HG02840 (cell line): ENCODE data around the gene LCNL1.

Experiments
- ATAC-seq: cut with Tn5 transposase; IDR thresholded peaks from one replicate; pipeline ENCODE4 v1.9.1; 2021; ENCODE audit warnings: mild to moderate bottlenecking, moderate library complexity, moderate number of reproducible peaks; ENCODE audit not compliant: unreplicated experiment, low FRiP score

LCNL1 gene

GRCh38 chr9:136973618-136974617, 8.9 kb upstream of the LCNL1 start:
- ATAC-seq, result no peak

DNA sequence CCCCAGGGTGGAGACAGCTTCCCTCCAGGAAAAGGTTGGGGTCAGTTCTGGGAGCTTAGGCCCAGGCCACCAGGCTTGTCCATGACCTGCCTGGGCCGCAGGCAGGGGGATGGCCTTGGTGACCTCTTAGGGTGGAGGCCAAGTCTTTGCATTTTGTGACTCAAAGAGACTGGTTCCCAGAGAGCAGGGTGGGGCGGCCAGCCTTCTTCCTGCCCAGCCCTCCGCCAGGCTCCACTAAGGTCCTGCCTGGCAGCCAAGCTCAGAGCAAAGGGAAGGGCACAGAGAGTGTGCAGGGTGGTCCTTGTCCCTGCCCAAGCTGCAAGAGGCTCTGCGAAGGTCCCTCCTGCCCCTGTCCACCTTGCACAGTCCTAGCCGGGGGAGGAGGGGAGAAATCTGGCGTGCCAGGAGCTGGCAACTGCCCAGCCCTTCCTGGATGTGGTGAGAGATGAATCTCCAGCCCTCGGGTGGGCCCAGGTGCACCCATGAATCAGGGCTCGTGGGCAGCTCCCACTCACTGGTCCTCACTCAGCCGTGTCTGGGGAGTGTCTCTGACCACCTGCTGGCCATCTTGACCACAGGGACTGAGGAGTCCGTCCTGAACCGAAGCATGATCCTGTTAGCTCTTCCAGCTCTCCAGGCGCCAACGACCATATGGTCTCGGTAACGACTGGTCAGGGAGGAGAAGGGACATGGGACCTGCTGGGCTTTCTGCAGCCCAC, 7.8 kb upstream of the LCNL1 start:
- ATAC-seq, result no peak

GRCh38 chr9:136975644-136976043, 7.1 kb upstream of the LCNL1 start:
- ATAC-seq, result no peak

GRCh38 chr9:136977223-136977622, 5.6 kb upstream of the LCNL1 start, which contains the start of gene PTGDS:
PTGDS (plus strand) TSS chr9:136977504; CDS start chr9:136977579, 75 bp downstream.
- ATAC-seq, result no peak

DNA sequence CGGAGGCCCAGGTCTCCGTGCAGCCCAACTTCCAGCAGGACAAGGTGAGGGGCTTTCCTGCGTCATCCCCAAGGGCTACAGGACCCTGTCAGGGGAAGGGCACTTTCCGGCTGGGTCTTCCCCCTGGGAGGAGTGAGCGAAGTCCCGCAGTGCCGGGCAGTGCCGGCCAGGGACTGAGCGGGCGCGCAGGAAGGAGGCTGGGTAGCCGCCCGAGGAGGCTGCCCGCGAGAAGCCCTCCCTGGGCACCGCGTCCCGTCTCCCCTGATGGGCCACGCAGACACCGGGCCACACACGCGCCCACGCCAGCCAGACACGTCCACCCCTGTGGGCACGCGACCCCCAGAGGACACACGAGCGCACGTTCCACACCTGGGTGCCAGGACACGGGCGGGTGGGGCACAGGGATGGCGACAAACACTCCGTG, 5.1 kb upstream of the LCNL1 start:
- ATAC-seq, result no peak

DNA sequence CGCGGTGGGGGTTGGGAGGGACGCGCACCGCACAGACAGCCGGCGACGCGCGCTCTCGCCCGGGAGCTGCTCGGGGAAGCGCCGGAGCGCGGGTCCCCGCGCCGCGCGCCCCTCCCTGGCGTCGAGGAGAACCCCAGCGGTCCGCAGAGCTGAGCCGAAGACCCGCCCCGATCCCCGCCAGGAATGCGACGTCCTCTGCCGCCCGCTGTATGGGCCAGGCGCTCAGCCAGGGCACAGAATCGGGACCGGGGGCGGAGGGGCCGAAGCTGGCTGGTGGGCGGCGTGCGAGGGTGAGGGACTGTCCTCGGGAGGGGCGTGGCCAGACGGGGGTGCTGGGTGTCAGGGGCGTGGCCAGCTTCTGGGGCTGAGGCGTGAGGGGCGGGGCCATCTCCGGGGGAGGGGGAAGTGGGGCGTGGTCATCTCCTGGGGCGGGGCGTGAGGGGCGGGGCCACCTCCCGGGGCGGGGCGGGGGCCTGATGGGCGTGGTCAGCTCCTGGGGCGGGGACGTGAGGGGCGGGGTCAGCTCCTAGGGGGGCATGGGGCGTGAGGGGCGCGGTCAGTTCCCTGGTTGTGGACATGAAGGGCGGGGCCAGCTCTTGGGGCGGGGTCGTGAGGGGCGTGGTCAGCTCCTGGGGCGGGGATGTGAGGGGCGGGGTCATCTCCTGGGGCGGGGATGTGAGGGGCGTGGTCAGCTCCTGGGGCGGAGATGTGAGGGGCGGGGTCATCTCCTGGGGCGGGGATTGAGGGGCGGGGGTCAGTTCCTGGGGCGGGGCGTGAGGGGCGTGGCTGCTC, 4.5 kb upstream of the LCNL1 start:
- ATAC-seq, result no peak

DNA sequence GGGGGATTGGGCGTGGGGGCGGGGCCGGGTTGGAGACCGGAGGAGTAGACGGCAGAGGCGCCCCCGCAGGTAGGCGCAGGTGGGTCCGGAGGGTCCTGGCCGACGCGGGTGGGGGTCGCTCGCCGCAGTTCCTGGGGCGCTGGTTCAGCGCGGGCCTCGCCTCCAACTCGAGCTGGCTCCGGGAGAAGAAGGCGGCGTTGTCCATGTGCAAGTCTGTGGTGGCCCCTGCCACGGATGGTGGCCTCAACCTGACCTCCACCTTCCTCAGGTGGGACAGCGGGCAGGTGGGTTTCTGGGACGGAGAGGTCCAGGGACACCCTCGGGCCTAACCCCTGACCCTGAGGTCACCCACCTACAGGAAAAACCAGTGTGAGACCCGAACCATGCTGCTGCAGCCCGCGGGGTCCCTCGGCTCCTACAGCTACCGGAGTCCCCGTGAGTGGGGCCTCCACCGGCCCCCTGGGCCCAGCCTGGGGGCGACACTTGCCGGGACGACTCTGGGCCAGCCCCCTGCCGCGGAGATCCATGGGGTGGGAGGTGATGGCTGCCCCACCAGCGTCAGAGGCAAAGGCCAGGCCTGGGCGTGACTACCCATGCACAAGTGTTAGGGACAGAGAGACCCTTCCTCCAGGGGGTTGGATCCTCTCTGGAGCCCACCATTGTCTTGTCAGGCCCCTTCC, 3.8 kb upstream of the LCNL1 start:
- no peak for ATAC-seq

GRCh38 chr9:136979769-136980587, 2.8 kb upstream of the LCNL1 start:
- no peak for ATAC-seq

- no peak for ATAC-seq
Measured at GRCh38 chr9:136980669-136981478, 1.9 kb upstream of the LCNL1 start.

DNA sequence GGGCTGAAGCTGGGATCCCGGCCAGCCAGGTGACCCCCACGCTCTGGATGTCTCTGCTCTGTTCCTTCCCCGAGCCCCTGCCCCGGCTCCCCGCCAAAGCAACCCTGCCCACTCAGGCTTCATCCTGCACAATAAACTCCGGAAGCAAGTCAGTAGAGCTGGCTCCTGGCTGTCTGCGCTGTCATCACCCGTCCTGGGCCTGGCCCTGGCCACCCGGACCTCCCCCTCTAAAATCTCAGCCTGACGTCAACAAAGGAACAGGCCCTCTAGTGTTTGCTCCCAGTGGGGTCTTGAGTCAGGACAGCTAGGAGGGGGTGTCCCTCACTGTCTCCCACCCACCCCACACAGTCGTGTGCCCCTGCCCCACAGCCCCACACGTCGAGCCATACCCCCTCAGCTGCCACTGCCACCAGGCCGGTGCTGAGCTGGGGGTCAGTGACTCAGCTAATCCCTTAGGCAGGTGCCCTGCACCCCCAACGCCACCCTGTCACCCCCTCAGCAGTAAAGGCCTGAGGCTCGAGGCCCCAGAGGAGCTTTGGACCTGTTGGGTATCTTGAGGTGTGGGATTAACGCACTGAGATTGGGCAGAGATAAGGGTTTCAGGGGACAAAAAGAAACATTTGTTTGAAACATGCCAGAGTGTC, 1.1 kb upstream of the LCNL1 start:
- no peak for ATAC-seq

DNA sequence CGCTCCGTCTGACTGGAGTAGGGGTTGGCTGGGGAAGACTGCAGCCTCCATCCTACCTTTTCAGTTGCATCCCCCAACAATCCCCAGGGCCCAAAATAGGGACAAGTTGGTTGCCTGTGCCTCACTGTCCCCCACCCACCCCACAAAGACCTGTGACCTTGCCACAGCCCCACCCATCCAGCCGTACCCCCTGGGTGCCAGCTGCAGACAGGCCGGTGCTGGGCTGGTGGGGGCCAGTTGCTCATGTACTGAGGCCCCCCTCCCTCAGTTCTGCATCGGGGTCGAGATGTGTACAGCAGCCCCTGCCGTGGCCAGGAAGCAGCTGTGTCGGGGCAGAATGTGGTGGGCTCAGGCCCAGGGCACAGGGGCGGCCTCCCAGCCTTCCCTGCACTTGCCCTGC, 374 bp downstream of the LCNL1 start:
- no peak for ATAC-seq

DNA sequence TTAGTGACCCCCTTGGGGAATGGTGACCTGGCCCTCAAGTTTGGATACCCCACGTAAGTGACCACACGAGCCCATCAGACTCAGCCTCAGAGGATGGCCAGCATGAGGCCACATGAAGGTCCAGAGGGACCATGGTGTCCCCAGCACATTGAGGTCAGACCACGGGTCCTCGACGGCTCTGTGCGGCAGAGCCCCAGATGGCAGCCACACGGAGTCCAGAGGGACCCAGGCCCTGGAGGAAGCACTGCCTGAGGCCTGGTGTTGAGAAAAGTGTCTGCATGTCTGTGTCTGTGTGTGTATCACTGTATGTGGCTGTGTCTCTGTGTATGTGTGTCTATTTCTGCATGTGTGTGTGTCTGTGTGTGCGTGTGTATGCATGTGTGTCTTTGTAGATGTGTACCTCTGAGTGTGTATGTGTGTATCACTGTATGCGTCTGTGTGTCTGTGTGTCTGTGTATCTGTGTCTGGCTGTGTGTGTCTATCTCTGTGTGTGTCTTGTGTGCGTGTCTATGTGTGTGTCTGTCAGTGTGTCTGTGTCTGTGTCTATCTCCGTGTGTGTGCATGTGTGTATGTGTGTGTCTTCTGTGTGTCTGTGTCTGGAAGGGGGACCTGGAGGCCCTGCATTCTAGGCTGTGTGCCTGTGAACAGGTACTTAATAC, 992 bp downstream of the LCNL1 start:
- ATAC-seq, result no peak

- ATAC-seq, result no peak
Measured at GRCh38 chr9:136984464-136985026, 1.8 kb downstream of the LCNL1 start.

GRCh38 chr9:136985027-136985602, 2.3 kb downstream of the LCNL1 start:
- no peak for ATAC-seq

DNA sequence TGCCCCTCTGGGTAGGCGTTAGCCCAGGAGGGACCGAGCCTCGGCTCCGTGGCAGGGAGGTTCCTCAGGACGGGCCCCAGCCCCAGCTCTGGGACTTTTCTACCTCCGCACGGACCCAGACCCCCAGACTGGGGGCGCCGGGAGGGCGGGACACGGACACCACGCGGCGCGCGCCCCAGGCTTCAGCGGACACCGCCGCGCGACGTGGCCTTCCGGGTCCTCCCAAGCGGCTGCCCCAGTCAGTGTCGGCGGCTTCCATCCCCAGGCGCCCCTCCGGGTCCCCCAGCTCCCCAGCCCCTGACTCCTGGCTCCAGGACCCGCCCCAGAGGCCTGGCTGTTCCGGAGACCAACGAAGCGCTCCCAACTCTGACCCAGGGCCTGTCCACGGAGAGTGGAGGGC, 3.1 kb downstream of the LCNL1 start:
- no peak for ATAC-seq

DNA sequence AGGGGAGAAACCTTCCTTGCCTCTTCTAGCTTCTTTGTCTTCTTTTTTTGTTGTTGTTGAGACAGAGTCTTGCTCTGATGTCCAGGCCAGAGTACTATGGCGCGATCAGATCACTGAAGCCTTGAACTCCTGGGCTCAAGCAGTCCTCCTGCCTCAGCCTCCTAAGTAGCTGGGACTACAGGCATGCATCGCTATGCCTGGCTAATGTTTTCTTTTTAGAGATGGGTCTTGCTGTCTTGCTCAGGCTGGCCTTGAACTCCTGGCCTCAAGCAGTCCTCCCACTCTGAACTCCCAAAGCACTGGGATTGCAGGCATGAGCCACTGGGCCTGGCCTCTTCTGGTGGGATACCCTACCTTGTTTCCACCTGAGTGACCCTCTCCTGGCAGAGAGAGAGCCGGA, 6.1 kb downstream of the LCNL1 start:
- no peak for ATAC-seq
